Astrocyte (in vitro differentiated cells and primary cell): Measurements from ENCODE around the gene PHKA1. TPM values are rescaled to one million over a fixed set of nuclear protein-coding genes. Genes with fewer than 3 reads are reported as not detected.
A peak's percentile ranks its signal among the peaks of the same experiment; 100 is the strongest.

Experiments
- DNase-seq: peaks from one replicate; pipeline ENCODE4 v3.0.0-alpha.2; 2010; ENCODE audit warnings: low read depth
- FAIRE-seq: peaks from 2 replicates; lab custom pipeline; 2011; peaks lifted over from hg19 to GRCh38; lab: Jason Lieb, UNC
- H2AFZ ChIP-seq: 2 replicates; pipeline ENCODE4 v1.6.0; 2012; ENCODE audit warnings: low read depth, low read length, inconsistent platforms
- H3K27ac ChIP-seq: 2 replicates; pipeline ENCODE4 v1.5.1; 2011; ENCODE audit warnings: low read depth, low read length, inconsistent platforms
- H3K27me3 ChIP-seq: 2 replicates; pipeline ENCODE4 v1.6.0; 2011; ENCODE audit warnings: low read length, inconsistent platforms; ENCODE audit not compliant: insufficient read depth
- H3K36me3 ChIP-seq: 2 replicates; pipeline ENCODE4 v1.5.1; 2011; ENCODE audit warnings: low read length, inconsistent platforms; ENCODE audit not compliant: insufficient read depth
- H3K4me1 ChIP-seq: 2 replicates; pipeline ENCODE4 v1.5.1; 2011; ENCODE audit warnings: low read length, inconsistent platforms; ENCODE audit not compliant: insufficient read depth
- H3K4me2 ChIP-seq: 2 replicates; pipeline ENCODE4 v1.6.0; 2012; ENCODE audit warnings: low read length, inconsistent platforms
- H3K4me3 ChIP-seq: 2 replicates; pipeline ENCODE4 v1.5.1; 2011; ENCODE audit warnings: low read depth, mild to moderate bottlenecking, low read length, inconsistent platforms; ENCODE audit not compliant: insufficient read depth
- H3K79me2 ChIP-seq: 2 replicates; pipeline ENCODE4 v1.6.0; 2012; ENCODE audit warnings: mild to moderate bottlenecking, low read length, inconsistent platforms; ENCODE audit not compliant: insufficient read depth
- H3K9ac ChIP-seq: 2 replicates; pipeline ENCODE4 v1.6.0; 2012; ENCODE audit warnings: mild to moderate bottlenecking, low read length, inconsistent platforms
- H3K9me3 ChIP-seq: 2 replicates; pipeline ENCODE4 v1.5.1; 2012; ENCODE audit warnings: low read depth, mild to moderate bottlenecking, low read length, inconsistent platforms; ENCODE audit not compliant: insufficient read depth
- H4K20me1 ChIP-seq: 2 replicates; pipeline ENCODE4 v1.6.0; 2012; ENCODE audit warnings: low read length, inconsistent platforms; ENCODE audit not compliant: insufficient read depth
- H3K27ac Mint-ChIP-seq: one replicate; pipeline ENCODE4 v1.8.0; 2021; ENCODE audit warnings: mild to moderate bottlenecking, mixed read lengths; ENCODE audit not compliant: unreplicated experiment
- H3K27me3 Mint-ChIP-seq: one replicate; pipeline ENCODE4 v1.8.0; 2021; ENCODE audit warnings: low read depth, mixed read lengths; ENCODE audit not compliant: unreplicated experiment
- H3K36me3 Mint-ChIP-seq: one replicate; pipeline ENCODE4 v1.8.0; 2021; ENCODE audit warnings: low read depth, mixed read lengths; ENCODE audit not compliant: unreplicated experiment
- H3K4me1 Mint-ChIP-seq: one replicate; pipeline ENCODE4 v1.8.0; 2021; ENCODE audit warnings: low read depth, mixed read lengths; ENCODE audit not compliant: unreplicated experiment
- H3K4me3 Mint-ChIP-seq: one replicate; pipeline ENCODE4 v1.8.0; 2021; ENCODE audit warnings: mild to moderate bottlenecking, moderate library complexity, mixed read lengths; ENCODE audit not compliant: unreplicated experiment
- H3K9me3 Mint-ChIP-seq: one replicate; pipeline ENCODE4 v1.8.0; 2021; ENCODE audit warnings: mild to moderate bottlenecking, mixed read lengths; ENCODE audit not compliant: unreplicated experiment
- CTCF ChIP-seq: IDR thresholded peaks from 2 replicates; pipeline ENCODE4 v1.5.1; 2011; ENCODE audit warnings: low read depth, mild to moderate bottlenecking, inconsistent platforms, low read length, moderate library complexity; ENCODE audit not compliant: insufficient read depth
- EZH2 ChIP-seq: IDR thresholded peaks from 2 replicates; pipeline ENCODE4 v1.6.1; 2012; ENCODE audit warnings: mild to moderate bottlenecking, low read length, inconsistent platforms; ENCODE audit not compliant: insufficient read depth
- total RNA-seq: library from RNA; stranded (reverse); gene quantifications from 2 replicates; pipeline ENCODE4 v1.2.1, GENCODE V29; 2021

Gene PHKA1
- total RNA-seq, 1 donor from 2014 or later = 7.5 TPM

GRCh38 chrX:72666451-72666850 lies 47.7 kb downstream of the PHKA1 start:
- no peak overlapping the region for H3K4me3 ChIP-seq
- Mint-ChIP-seq H3K36me3 (no peaks in the 10 kb centered on the region), H3K4me3 (no peak overlapping the region), H3K27me3 (no peaks in the 10 kb centered on the region), H3K9me3 (no peaks in the 10 kb centered on the region), H3K4me1 (peaks cover 1% of the 10 kb centered on the region), H3K27ac (no peak overlapping the region)
- H3K9ac ChIP-seq = no peak overlapping the region
- H3K4me1 ChIP-seq = no peaks in the 10 kb centered on the region
- TF ChIP-seq CTCF = no peak
- TF ChIP-seq EZH2 = no peak
- H2AFZ ChIP-seq = no peak overlapping the region
- H3K27ac ChIP-seq = no peak overlapping the region
- FAIRE-seq (peak; percentile 94), DNase-seq (peak; percentile 30)
- no peaks in the 10 kb centered on the region for H3K36me3 ChIP-seq
- H4K20me1 ChIP-seq = no peaks in the 10 kb centered on the region
- H3K79me2 ChIP-seq = no peaks in the 10 kb centered on the region
- no peak overlapping the region for H3K4me2 ChIP-seq
- no peaks in the 10 kb centered on the region for H3K9me3 ChIP-seq
- no peaks in the 10 kb centered on the region for H3K27me3 ChIP-seq

GRCh38 chrX:72663737-72664136 lies 50.4 kb downstream of the PHKA1 start:
- H3K79me2 ChIP-seq = no peaks in the 10 kb centered on the region
- TF ChIP-seq CTCF (no peak), EZH2 (no peak)
- H3K4me3 ChIP-seq = no peak overlapping the region
- H2AFZ ChIP-seq = no peak overlapping the region
- Mint-ChIP-seq H3K27ac (no peak overlapping the region), H3K36me3 (no peaks in the 10 kb centered on the region), H3K9me3 (no peaks in the 10 kb centered on the region), H3K4me3 (no peak overlapping the region), H3K27me3 (no peaks in the 10 kb centered on the region), H3K4me1 (peaks cover 1% of the 10 kb centered on the region)
- H3K27ac ChIP-seq = no peak overlapping the region
- DNase-seq (no peak), FAIRE-seq (peak; percentile 82)
- H4K20me1 ChIP-seq = no peaks in the 10 kb centered on the region
- no peaks in the 10 kb centered on the region for H3K4me1 ChIP-seq
- no peaks in the 10 kb centered on the region for H3K36me3 ChIP-seq
- no peaks in the 10 kb centered on the region for H3K9me3 ChIP-seq
- H3K9ac ChIP-seq = no peak overlapping the region
- no peak overlapping the region for H3K4me2 ChIP-seq
- no peaks in the 10 kb centered on the region for H3K27me3 ChIP-seq

GRCh38 chrX:72662020-72662747 lies 51.9 kb downstream of the PHKA1 start:
- no peak overlapping the region for H3K9ac ChIP-seq
- Mint-ChIP-seq H3K4me3 (no peak overlapping the region), H3K36me3 (no peaks in the 10 kb centered on the region), H3K9me3 (no peaks in the 10 kb centered on the region), H3K27me3 (no peaks in the 10 kb centered on the region), H3K27ac (no peak overlapping the region), H3K4me1 (peaks cover 1% of the 10 kb centered on the region)
- no peak overlapping the region for H3K4me2 ChIP-seq
- no peak for TF ChIP-seq CTCF
- TF ChIP-seq EZH2 = no peak
- no peaks in the 10 kb centered on the region for H3K36me3 ChIP-seq
- FAIRE-seq = no peak
- no peaks in the 10 kb centered on the region for H4K20me1 ChIP-seq
- no peaks in the 10 kb centered on the region for H3K4me1 ChIP-seq
- no peaks in the 10 kb centered on the region for H3K27me3 ChIP-seq
- H2AFZ ChIP-seq = no peak overlapping the region
- H3K27ac ChIP-seq = no peak overlapping the region
- H3K9me3 ChIP-seq = no peaks in the 10 kb centered on the region
- DNase-seq = no peak
- no peaks in the 10 kb centered on the region for H3K79me2 ChIP-seq
- no peak overlapping the region for H3K4me3 ChIP-seq
